H1 (cell line): ENCODE results near the gene VPS13D. TPM values are rescaled to one million over a fixed set of nuclear protein-coding genes. Genes with fewer than 3 reads are reported as not detected.

Experiments
- CTCF ChIA-PET: fragments of 300-600 bp; sonication (Branson Sonifier 250); formaldehyde crosslinking; loops from one replicate; lab custom pipeline; 2021; ENCODE audit not compliant: partially characterized antibody; lab: Charles Lee
- POLR2A ChIA-PET: fragments of 300-600 bp; sonication (Branson Sonifier 250); formaldehyde crosslinking; loops from one replicate; lab custom pipeline; 2021; ENCODE audit warnings: inconsistent platforms; ENCODE audit not compliant: partially characterized antibody; lab: Charles Lee
- DNase-seq, 2 experiments: peaks; one replicate each; pipeline versions ENCODE4 v3.0.0 to v3.0.0-alpha.2; 2010 to 2022; ENCODE audit warnings: low spot score in 2 of 2, low read depth in 1 of 2, mixed read lengths in 1 of 2
- FAIRE-seq: peaks from 2 replicates; lab custom pipeline; 2011; peaks lifted over from hg19 to GRCh38; lab: Jason Lieb, UNC
- H2AFZ ChIP-seq: 2 replicates; pipeline ENCODE4 v1.8.1; 2012; ENCODE audit warnings: low read length, inconsistent platforms
- H2AK5ac ChIP-seq: 2 replicates; pipeline ENCODE4 v1.6.1; 2013; ENCODE audit warnings: low read depth, low read length
- H2BK120ac ChIP-seq: replicated peaks from 2 replicates; pipeline ENCODE3; 2013; ENCODE audit warnings: low read depth, low read length, inconsistent platforms
- H2BK12ac ChIP-seq: 2 replicates; pipeline ENCODE4 v1.6.1; 2013; ENCODE audit warnings: low read depth, low read length
- H2BK15ac ChIP-seq: 2 replicates; pipeline ENCODE4 v1.6.1; 2013; ENCODE audit warnings: low read length
- H2BK20ac ChIP-seq: 2 replicates; pipeline ENCODE4 v1.6.1; 2013; ENCODE audit warnings: low read length
- H2BK5ac ChIP-seq: 2 replicates; pipeline ENCODE4 v1.6.1; 2013; ENCODE audit warnings: low read depth, low read length
- H3K14ac ChIP-seq: 2 replicates; pipeline ENCODE4 v1.6.1; 2013; ENCODE audit warnings: inconsistent platforms; ENCODE audit not compliant: insufficient read length
- H3K18ac ChIP-seq: 2 replicates; pipeline ENCODE4 v1.6.1; 2013; ENCODE audit warnings: low read length; ENCODE audit errors: extremely low read depth
- H3K23ac ChIP-seq: 2 replicates; pipeline ENCODE4 v1.6.1; 2013; ENCODE audit warnings: inconsistent platforms; ENCODE audit not compliant: insufficient read length
- H3K23me2 ChIP-seq: 2 replicates; pipeline ENCODE4 v1.6.1; 2013; ENCODE audit warnings: low read depth, low read length
- H3K27ac ChIP-seq: 2 replicates; pipeline ENCODE4 v1.6.1; 2011; ENCODE audit warnings: low read depth, low read length, inconsistent platforms
- H3K27me3 ChIP-seq, 4 experiments: replicated peaks in 1 of 4; 1 replicate in 1 of 4; 2 replicates in 3 of 4; pipeline versions ENCODE4 v1.6.1 to v1.8.1; 2011 to 2013; ENCODE audit warnings: low read length in 3 of 4, mild to moderate bottlenecking in 3 of 4, inconsistent platforms in 2 of 4, mixed read lengths in 2 of 4, moderate library complexity in 1 of 4; ENCODE audit not compliant: control insufficient read depth in 3 of 4, insufficient read depth in 3 of 4; ENCODE audit errors: extremely low read depth in 1 of 4
- H3K36me3 ChIP-seq, 4 experiments: 2 replicates each; pipeline versions ENCODE4 v1.6.1 to v1.8.1; 2011 to 2013; ENCODE audit warnings: mild to moderate bottlenecking in 4 of 4, low read length in 3 of 4, moderate library complexity in 2 of 4, control low read depth in 1 of 4, inconsistent platforms in 1 of 4; ENCODE audit not compliant: insufficient read depth in 4 of 4, control insufficient read depth in 2 of 4
- H3K4ac ChIP-seq: replicated peaks from 2 replicates; pipeline ENCODE3; 2013; ENCODE audit warnings: low read length, low read depth, mixed read lengths, inconsistent platforms; ENCODE audit not compliant: insufficient read length
- H3K4me1 ChIP-seq, 4 experiments: replicated peaks in 1 of 4; 1 replicate in 1 of 4; 2 replicates in 3 of 4; pipeline versions ENCODE4 v1.6.1 to v1.8.1; 2011 to 2013; ENCODE audit warnings: low read length in 3 of 4, inconsistent platforms in 2 of 4, mixed read lengths in 1 of 4; ENCODE audit not compliant: insufficient read depth in 4 of 4, control insufficient read depth in 3 of 4
- H3K4me2 ChIP-seq, 2 experiments: 2 replicates each; pipeline versions ENCODE4 v1.6.1 to v1.8.1; 2011 to 2013; ENCODE audit warnings: low read depth in 2 of 2, low read length in 2 of 2, control low read depth in 1 of 2, inconsistent platforms in 1 of 2, mild to moderate bottlenecking in 1 of 2; ENCODE audit not compliant: insufficient read depth in 1 of 2
- H3K4me3 ChIP-seq, 4 experiments: fragments of 200-600, 300-600 bp in 1 of 4; sonication (generic), shearing (Covaris generic), sonication (Bioruptor Twin) in 1 of 4; 2 replicates each; pipeline versions ENCODE4 v1.5.1 to v1.8.1; 2011 to 2016; ENCODE audit warnings: low read length in 4 of 4, low read depth in 3 of 4, control low read depth in 2 of 4, inconsistent platforms in 2 of 4, mild to moderate bottlenecking in 2 of 4, mixed read lengths in 1 of 4, moderate library complexity in 1 of 4; ENCODE audit not compliant: insufficient read depth in 2 of 4; ENCODE audit errors: extremely low read depth in 1 of 4
- H3K56ac ChIP-seq: replicated peaks from 2 replicates; pipeline ENCODE3; 2013; ENCODE audit warnings: low read depth, mild to moderate bottlenecking, mixed read lengths, low read length, inconsistent platforms; ENCODE audit not compliant: insufficient read length
- H3K79me1 ChIP-seq: 2 replicates; pipeline ENCODE4 v1.6.1; 2013; ENCODE audit warnings: low read depth, low read length, control low read depth
- H3K79me2 ChIP-seq, 2 experiments: 2 replicates each; pipeline versions ENCODE4 v1.6.1 to v1.8.1; 2012 to 2013; ENCODE audit warnings: low read length in 2 of 2, mild to moderate bottlenecking in 2 of 2, inconsistent platforms in 1 of 2; ENCODE audit not compliant: insufficient read depth in 2 of 2, control insufficient read depth in 1 of 2
- H3K9ac ChIP-seq, 4 experiments: replicated peaks in 1 of 4; 1 replicate in 1 of 4; 2 replicates in 3 of 4; pipeline versions ENCODE4 v1.6.1 to v1.8.1; 2011 to 2013; ENCODE audit warnings: low read depth in 3 of 4, low read length in 3 of 4, control low read depth in 2 of 4, mild to moderate bottlenecking in 2 of 4, moderate library complexity in 2 of 4, inconsistent platforms in 1 of 4; ENCODE audit errors: extremely low read depth in 1 of 4
- H3K9me3 ChIP-seq, 2 experiments: 2 replicates each; pipeline versions ENCODE4 v1.6.1 to v1.8.1; 2012 to 2013; ENCODE audit warnings: mild to moderate bottlenecking in 2 of 2, moderate library complexity in 2 of 2, control low read depth in 1 of 2, inconsistent platforms in 1 of 2, low read depth in 1 of 2, low read length in 1 of 2, mixed read lengths in 1 of 2; ENCODE audit not compliant: insufficient read depth in 2 of 2
- H4K20me1 ChIP-seq, 2 experiments: replicated peaks in 1 of 2; 2 replicates each; pipeline versions ENCODE3 to v1.8.1; 2011 to 2013; ENCODE audit warnings: inconsistent platforms in 2 of 2, low read length in 2 of 2, mild to moderate bottlenecking in 1 of 2; ENCODE audit not compliant: insufficient read depth in 2 of 2, control insufficient read depth in 1 of 2
- H4K5ac ChIP-seq: 2 replicates; pipeline ENCODE4 v1.6.1; 2013; ENCODE audit warnings: low read length, low read depth, mixed read lengths, inconsistent platforms; ENCODE audit not compliant: insufficient read length
- H4K8ac ChIP-seq: 2 replicates; pipeline ENCODE4 v1.8.0; 2013; ENCODE audit warnings: mild to moderate bottlenecking, moderate library complexity, low read length, inconsistent platforms; ENCODE audit not compliant: insufficient read depth; ENCODE audit errors: extremely low read depth
- H4K91ac ChIP-seq: replicated peaks from 2 replicates; pipeline ENCODE3; 2013; ENCODE audit warnings: low read length, mixed read lengths, inconsistent platforms; ENCODE audit not compliant: insufficient read length
- BACH1 ChIP-seq: IDR thresholded peaks from 2 replicates; pipeline ENCODE4 v1.6.1; 2012; ENCODE audit warnings: low read length, improper control_type of control experiment
- EP300 ChIP-seq, 2 experiments: IDR thresholded peaks; 1 replicate in 1 of 2; 2 replicates in 1 of 2; pipeline ENCODE4 v1.6.1; 2011 to 2012; ENCODE audit warnings: low read depth in 2 of 2, low read length in 2 of 2, mild to moderate bottlenecking in 2 of 2, borderline replicate concordance in 1 of 2, inconsistent platforms in 1 of 2, moderate library complexity in 1 of 2
- JUND ChIP-seq: IDR thresholded peaks from 2 replicates; pipeline ENCODE4 v1.6.1; 2011; ENCODE audit warnings: mild to moderate bottlenecking, improper control_type of control experiment, low read length
- KDM4A ChIP-seq: IDR thresholded peaks from one replicate; pipeline ENCODE4 v1.7.1; 2012; ENCODE audit warnings: low read depth, mild to moderate bottlenecking, moderate library complexity, low read length, inconsistent platforms; ENCODE audit not compliant: severe bottlenecking
- KDM5A ChIP-seq: fragments of 200-600 bp; IDR thresholded peaks from 2 replicates; pipeline ENCODE4 v1.7.1; 2012; ENCODE audit warnings: mild to moderate bottlenecking, low read length, inconsistent platforms, mixed read lengths
- NANOG ChIP-seq: IDR thresholded peaks from 2 replicates; pipeline ENCODE4 v1.6.1; 2011; ENCODE audit warnings: low read length, low read depth, mild to moderate bottlenecking, inconsistent platforms; ENCODE audit not compliant: insufficient read depth, poor library complexity, severe bottlenecking
- RFX5 ChIP-seq: IDR thresholded peaks from 2 replicates; pipeline ENCODE4 v1.6.1; 2011; ENCODE audit warnings: low read depth, low read length, improper control_type of control experiment, borderline replicate concordance
- RXRA ChIP-seq: IDR thresholded peaks from 2 replicates; pipeline ENCODE4 v1.6.1; 2011; ENCODE audit warnings: low read depth, mild to moderate bottlenecking, low read length, moderate library complexity; ENCODE audit not compliant: insufficient read depth
- SIRT6 ChIP-seq: IDR thresholded peaks from one replicate; pipeline ENCODE4 v1.7.1; 2012; ENCODE audit warnings: low read length, inconsistent platforms
- SRF ChIP-seq: IDR thresholded peaks from 2 replicates; pipeline ENCODE4 v1.6.1; 2011; ENCODE audit warnings: mild to moderate bottlenecking, low read depth, low read length, moderate library complexity
- WGBS, 2 experiments: shearing (Covaris generic) in 1 of 2; methylation state at CpG; one replicate each; pipeline versions ENCODE4 v1.1.6 to v1.1.7; 2013 to 2015; ENCODE audit warnings: low lambda C conversion rate in 2 of 2, mixed read lengths in 2 of 2, inconsistent platforms in 1 of 2, low coverage in 1 of 2, missing lambda C conversion rate in 1 of 2; ENCODE audit not compliant: insufficient replicate concordance in 2 of 2, insufficient coverage in 1 of 2, insufficient read length in 1 of 2; ENCODE audit errors: extremely low coverage in 1 of 2, missing lambda C conversion rate in 1 of 2; 5-methylcytosine and 5-hydroxymethylcytosine counted together
- polyA plus RNA-seq, 7 experiments: library from polyadenylated mRNA; depleted of rRNA in 3 of 7; stranded (reverse) in 5 of 7; unstranded in 2 of 7; fragments of >200 nt in 5 of 7; fragments of 200-250 nt in 2 of 7; gene quantifications; 1 replicate in 5 of 7; 2 replicates in 1 of 7; 4 replicates in 1 of 7; pipeline versions ENCODE4 v1.2.1 to v1.2.3, GENCODE V29; 2011 to 2013; ENCODE audit warnings: missing spikeins in 2 of 7, mixed read lengths in 2 of 7
- total RNA-seq: library from RNA; stranded (reverse); fragmentation: NEBNext Ultra II Directional; extraction: Animal tissue kit (Norgen Biotek cat#: 25700); gene quantifications from 2 replicates; pipeline ENCODE4 v1.2.1, GENCODE V29; 2021

The VPS13D gene
- total and polyA plus RNA-seq, 2 of the 8 experiments (the other 6 are each of a cell fraction or from before 2014, with no cell fraction given): 10.9 to 31.2 TPM

- no peaks in the 10 kb centered on the region; a peak in 1 of 7 replicates for H3K4me1 ChIP-seq
- no peak overlapping the region for H3K14ac ChIP-seq
- no peak overlapping the region for H4K8ac ChIP-seq
- H3K4ac ChIP-seq: no peak overlapping the region
- no peak overlapping the region for H2BK120ac ChIP-seq
- WGBS, 2 experiments: 95% methylated on average over 4 of the region's 4 CpGs; no CpG with 5 or more reads in 1 of the 2 experiments
- POLR2A ChIA-PET: no interaction called here
- no peak overlapping the region for H2AFZ ChIP-seq
- no peaks in the 10 kb centered on the region for H4K20me1 ChIP-seq
- no peaks in the 10 kb centered on the region for H3K23me2 ChIP-seq
- DNase-seq (no peak), FAIRE-seq (no peak)
- no peak overlapping the region for H2BK12ac ChIP-seq
- no peaks in the 10 kb centered on the region for H3K9me3 ChIP-seq
- H2AK5ac ChIP-seq: no peak overlapping the region
- no peak overlapping the region for H3K9ac ChIP-seq
- H3K79me1 ChIP-seq: no peaks in the 10 kb centered on the region
- H3K27ac ChIP-seq: no peak overlapping the region
- CTCF ChIA-PET: interaction anchor here (1.7 kb wide), 1 partner anchor 15 kb away, joined by 3 read pairs; no protein-coding TSS in a partner anchor
- no peak overlapping the region for H3K18ac ChIP-seq
- no peaks in the 10 kb centered on the region for H3K79me2 ChIP-seq
- H2BK5ac ChIP-seq: no peak overlapping the region
- H3K36me3 ChIP-seq: no peaks in the 10 kb centered on the region
- no peak overlapping the region for H3K23ac ChIP-seq
- no peak overlapping the region for H2BK15ac ChIP-seq
- H4K5ac ChIP-seq: no peak overlapping the region
- H3K4me2 ChIP-seq: no peak overlapping the region
- H4K91ac ChIP-seq: no peak overlapping the region
- TF ChIP-seq KDM5A: no peak
- TF ChIP-seq JUND: no peak
- TF ChIP-seq BACH1: no peak
- no peak for TF ChIP-seq RXRA
- TF ChIP-seq SIRT6: no peak
- TF ChIP-seq SRF: no peak
- no peak for TF ChIP-seq KDM4A
- no peak for TF ChIP-seq EP300 (IDR thresholded peaks at IDR 0.05; ENCODE audit: borderline replicate concordance in 1 of 2, low read depth in 2 of 2, low read length in 2 of 2)
- no peak for TF ChIP-seq RFX5
- TF ChIP-seq NANOG: no peak
- TF ChIP-seq, all 59 proteins: peak for 0
- Histone ChIP-seq H3K56ac (no peak overlapping the region), H2BK20ac (no peak overlapping the region), H3K27me3 (no peaks in the 10 kb centered on the region), H3K4me3 (no peak overlapping the region)
Observed at GRCh38 chr1:12462586-12462985, 232.8 kb downstream of the VPS13D start.
